ENCODE measurements around the gene HIVEP3.

- TF ChIP-seq CTCF (IDR thresholded peaks at IDR 0.05; ENCODE audit: poor library complexity): no peak
- no peak for TF ChIP-seq EZH2 (IDR thresholded peaks at IDR 0.05; ENCODE audit: borderline replicate concordance)
These were observed 397.0 kb downstream of the HIVEP3 start for GRCh38 chr1:41521766-41522165.
